Peyer's patch (tissue), 4 donors: ENCODE data around the gene COL6A2.

Experiments used
- POLR2A ChIP-seq, 2 donors: fragments of 450-650 bp; IDR thresholded peaks; one replicate each; pipeline ENCODE4 v1.5.1; 2017; ENCODE audit warnings: antibody characterized with exemption in 2 of 2, mild to moderate bottlenecking in 2 of 2, moderate library complexity in 2 of 2
- TF ChIP-seq, protein P1 (sequence below), 6 experiments: fragments of 450-650 bp in 4 of 6; fragments of 200-600 bp in 2 of 6; sonication (generic) in 1 of 6; IDR thresholded peaks; one replicate each; pipeline ENCODE4 v1.5.1; 2017 to 2019; ENCODE audit warnings: antibody characterized with exemption in 6 of 6, mild to moderate bottlenecking in 3 of 6, moderate library complexity in 1 of 6

DNA sequence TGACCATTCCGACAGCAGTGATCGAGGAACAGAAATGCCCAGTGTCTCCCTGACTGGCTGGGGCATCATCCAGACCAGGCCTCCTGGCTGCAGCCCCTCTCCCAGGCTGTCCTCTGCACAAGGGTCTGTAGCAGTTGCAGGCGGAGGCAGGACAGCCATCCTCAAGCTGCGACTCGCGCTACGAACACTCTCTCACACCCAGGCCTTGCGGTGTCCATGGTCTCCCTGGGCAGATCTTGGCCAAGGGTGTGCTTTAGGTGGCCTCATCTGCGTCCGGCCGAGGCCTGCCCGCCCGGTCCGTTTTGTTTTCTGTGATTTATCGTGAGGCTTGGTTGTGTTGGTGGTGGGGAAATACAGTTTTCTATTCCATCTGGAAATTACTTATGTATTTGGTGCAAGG, 41.8 kb downstream of the COL6A2 start:
- TF ChIP-seq, protein P1, sequence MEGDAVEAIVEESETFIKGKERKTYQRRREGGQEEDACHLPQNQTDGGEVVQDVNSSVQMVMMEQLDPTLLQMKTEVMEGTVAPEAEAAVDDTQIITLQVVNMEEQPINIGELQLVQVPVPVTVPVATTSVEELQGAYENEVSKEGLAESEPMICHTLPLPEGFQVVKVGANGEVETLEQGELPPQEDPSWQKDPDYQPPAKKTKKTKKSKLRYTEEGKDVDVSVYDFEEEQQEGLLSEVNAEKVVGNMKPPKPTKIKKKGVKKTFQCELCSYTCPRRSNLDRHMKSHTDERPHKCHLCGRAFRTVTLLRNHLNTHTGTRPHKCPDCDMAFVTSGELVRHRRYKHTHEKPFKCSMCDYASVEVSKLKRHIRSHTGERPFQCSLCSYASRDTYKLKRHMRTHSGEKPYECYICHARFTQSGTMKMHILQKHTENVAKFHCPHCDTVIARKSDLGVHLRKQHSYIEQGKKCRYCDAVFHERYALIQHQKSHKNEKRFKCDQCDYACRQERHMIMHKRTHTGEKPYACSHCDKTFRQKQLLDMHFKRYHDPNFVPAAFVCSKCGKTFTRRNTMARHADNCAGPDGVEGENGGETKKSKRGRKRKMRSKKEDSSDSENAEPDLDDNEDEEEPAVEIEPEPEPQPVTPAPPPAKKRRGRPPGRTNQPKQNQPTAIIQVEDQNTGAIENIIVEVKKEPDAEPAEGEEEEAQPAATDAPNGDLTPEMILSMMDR (IDR thresholded peaks at IDR 0.05), result no peak
- no peak for TF ChIP-seq POLR2A (IDR thresholded peaks at IDR 0.05)
